ENCODE data around the gene TEX19. TPM values are rescaled to one million over a fixed set of nuclear protein-coding genes. Genes with fewer than 3 reads are reported as not detected.

TEX19 gene
- total and polyA plus RNA-seq, 9 of the 15 experiments (the other 6 are each of a cell fraction or from before 2014, with no cell fraction given) = 0.10 to 4.9 (median 1.9) TPM

- TF ChIP-seq, protein P1, sequence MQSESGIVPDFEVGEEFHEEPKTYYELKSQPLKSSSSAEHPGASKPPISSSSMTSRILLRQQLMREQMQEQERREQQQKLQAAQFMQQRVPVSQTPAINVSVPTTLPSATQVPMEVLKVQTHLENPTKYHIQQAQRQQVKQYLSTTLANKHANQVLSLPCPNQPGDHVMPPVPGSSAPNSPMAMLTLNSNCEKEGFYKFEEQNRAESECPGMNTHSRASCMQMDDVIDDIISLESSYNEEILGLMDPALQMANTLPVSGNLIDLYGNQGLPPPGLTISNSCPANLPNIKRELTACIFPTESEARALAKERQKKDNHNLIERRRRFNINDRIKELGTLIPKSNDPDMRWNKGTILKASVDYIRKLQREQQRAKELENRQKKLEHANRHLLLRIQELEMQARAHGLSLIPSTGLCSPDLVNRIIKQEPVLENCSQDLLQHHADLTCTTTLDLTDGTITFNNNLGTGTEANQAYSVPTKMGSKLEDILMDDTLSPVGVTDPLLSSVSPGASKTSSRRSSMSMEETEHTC (IDR thresholded peaks at IDR 0.05) = no peak
- no peak for TF ChIP-seq HSF4 (CRISPR knock-in tag; IDR thresholded peaks at IDR 0.05; ENCODE audit: borderline replicate concordance)
- TF ChIP-seq BACH1 (tag; IDR thresholded peaks at IDR 0.05) = no peak
- TF ChIP-seq C11orf30 (IDR thresholded peaks at IDR 0.05; ENCODE audit: low read depth) = no peak
- TF ChIP-seq CBFB (CRISPR knock-in tag; IDR thresholded peaks at IDR 0.05) = no peak
- TF ChIP-seq TCF3 (CRISPR knock-in tag; IDR thresholded peaks at IDR 0.05) = peak; percentile 84
- TF ChIP-seq XRCC4 (IDR thresholded peaks at IDR 0.05; ENCODE audit: extremely low read depth, insufficient read depth, insufficient read length) = no peak
- no peak for TF ChIP-seq ARNT (IDR thresholded peaks at IDR 0.05)
- TF ChIP-seq, protein P2, sequence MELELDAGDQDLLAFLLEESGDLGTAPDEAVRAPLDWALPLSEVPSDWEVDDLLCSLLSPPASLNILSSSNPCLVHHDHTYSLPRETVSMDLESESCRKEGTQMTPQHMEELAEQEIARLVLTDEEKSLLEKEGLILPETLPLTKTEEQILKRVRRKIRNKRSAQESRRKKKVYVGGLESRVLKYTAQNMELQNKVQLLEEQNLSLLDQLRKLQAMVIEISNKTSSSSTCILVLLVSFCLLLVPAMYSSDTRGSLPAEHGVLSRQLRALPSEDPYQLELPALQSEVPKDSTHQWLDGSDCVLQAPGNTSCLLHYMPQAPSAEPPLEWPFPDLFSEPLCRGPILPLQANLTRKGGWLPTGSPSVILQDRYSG (tag; conservative IDR thresholded peaks at IDR 0.05; ENCODE audit: low read depth) = no peak
- no peak for TF ChIP-seq ATF1 (CRISPR knock-in tag; IDR thresholded peaks at IDR 0.05)
- TF ChIP-seq ATF1 (tag; IDR thresholded peaks at IDR 0.05) = no peak
- no peak for TF ChIP-seq ATF7 (IDR thresholded peaks at IDR 0.05)
- no peak for TF ChIP-seq ZNF644 (tag; IDR thresholded peaks at IDR 0.05; ENCODE audit: low read depth)
- TF ChIP-seq MXD1 (CRISPR knock-in tag; IDR thresholded peaks at IDR 0.05; ENCODE audit: borderline replicate concordance, poor library complexity, severe bottlenecking) = no peak
- no peak for TF ChIP-seq HNRNPUL1 (IDR thresholded peaks at IDR 0.05; ENCODE audit: low read length)
- no peak for TF ChIP-seq ZNF592 (IDR thresholded peaks at IDR 0.05)
- TF ChIP-seq MAX (CRISPR knock-in tag; IDR thresholded peaks at IDR 0.05) = no peak
- TF ChIP-seq SMARCA4 (IDR thresholded peaks at IDR 0.05) = 0 out of 2 replicates have a peak, but pooled peaks have one; percentile 19
- no peak for TF ChIP-seq GABPB2 (CRISPR knock-in tag; conservative IDR thresholded peaks at IDR 0.05)
- TF ChIP-seq RBFOX2 (IDR thresholded peaks at IDR 0.05; ENCODE audit: low read depth, low read length) = 0 out of 2 replicates have a peak, but pooled peaks have one; percentile 25
- TF ChIP-seq NR2C1 (IDR thresholded peaks at IDR 0.05) = no peak
- no peak for TF ChIP-seq NR2C1 (tag; IDR thresholded peaks at IDR 0.05)
- TF ChIP-seq MAZ (CRISPR knock-in tag; conservative IDR thresholded peaks at IDR 0.05 in 1 of 2, IDR thresholded peaks at IDR 0.05 in 1 of 2) = no peak; a peak in 1 of 4 replicates
Observed at GRCh38 chr17:82323514-82324234, 35.4 kb upstream of the TEX19 start (continued).
